Stimulated activated CD4-positive, alpha-beta T cell treated with anti-CD3 and anti-CD28 coated beads, Interleukin-4, amount 100 ng/mL, for 24 hours (primary cell): ENCODE data around the gene MREG.
"Not testable (repeated sequence)": the region's sequence is repeated elsewhere in the genome, so short reads cannot be mapped to it uniquely, and the experiment has no call there.

Experiments
- DNase-seq: peaks from one replicate; pipeline ENCODE4 v3.0.0-alpha.2; 2020

Gene MREG

GRCh38 chr2:215988556-215989207, 24.7 kb downstream of the MREG start:
- not testable (repeated sequence) for DNase-seq

DNA sequence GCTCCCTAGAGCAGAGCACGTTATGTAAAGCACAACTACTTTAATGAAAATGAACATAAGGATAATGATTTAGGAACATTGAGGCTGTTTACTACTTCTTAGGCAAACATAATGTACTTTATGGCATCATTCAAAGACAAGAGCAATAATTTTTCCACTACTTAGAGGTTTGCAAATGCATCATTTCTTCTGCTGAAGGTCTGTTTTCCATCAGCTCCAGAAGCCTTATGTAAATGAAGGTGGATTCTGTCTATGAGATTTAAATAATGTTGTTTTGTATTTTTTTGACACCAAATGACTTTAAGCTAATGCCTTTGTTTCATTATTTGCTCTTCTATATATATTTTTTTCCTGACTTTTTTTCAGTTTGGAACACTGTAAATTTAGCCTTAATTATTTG, 28.1 kb downstream of the MREG start:
- no peak for DNase-seq

- no peak for DNase-seq
Measured at GRCh38 chr2:215984661-215985060, 28.7 kb downstream of the MREG start.

DNA sequence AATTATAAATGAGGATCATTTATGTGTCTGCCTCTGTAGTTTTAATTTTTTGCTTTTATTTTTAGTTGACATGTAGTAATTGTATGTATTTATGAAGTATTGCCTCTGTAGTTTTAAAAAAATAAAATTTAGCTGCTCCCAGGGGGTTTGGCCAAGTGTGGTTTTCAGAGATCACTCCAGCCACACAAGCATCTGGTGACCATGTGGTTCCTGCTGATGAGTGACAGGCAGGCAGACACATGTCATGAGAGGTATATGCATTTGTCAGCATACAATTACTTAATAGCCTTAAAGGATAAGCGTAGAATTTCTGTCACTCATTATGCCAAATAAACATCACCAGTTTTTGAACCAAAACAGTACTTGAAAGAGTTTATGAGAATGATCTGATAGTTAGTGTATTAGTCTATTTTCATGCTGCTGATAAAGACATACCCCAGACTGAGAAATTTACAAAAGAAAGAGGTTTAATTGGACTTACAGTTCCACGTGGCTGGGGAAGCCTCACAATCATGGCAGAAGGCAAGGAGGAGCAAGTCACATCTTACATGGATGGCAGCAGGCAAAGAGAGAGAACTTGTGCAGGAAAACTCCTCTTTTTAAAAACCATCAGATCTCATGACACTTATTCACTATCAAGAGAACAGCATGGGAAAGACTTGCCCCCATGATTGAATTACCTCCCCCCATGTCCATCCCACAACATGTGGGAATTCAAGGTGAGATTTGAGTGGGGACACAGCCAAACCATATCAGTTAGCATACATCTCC, 29.6 kb downstream of the MREG start:
- DNase-seq: no peak

GRCh38 chr2:215982465-215982875, 30.9 kb downstream of the MREG start:
- peak; percentile 43 for DNase-seq

- DNase-seq: no peak
Measured at GRCh38 chr2:215981115-215981514, 32.2 kb downstream of the MREG start.

DNA sequence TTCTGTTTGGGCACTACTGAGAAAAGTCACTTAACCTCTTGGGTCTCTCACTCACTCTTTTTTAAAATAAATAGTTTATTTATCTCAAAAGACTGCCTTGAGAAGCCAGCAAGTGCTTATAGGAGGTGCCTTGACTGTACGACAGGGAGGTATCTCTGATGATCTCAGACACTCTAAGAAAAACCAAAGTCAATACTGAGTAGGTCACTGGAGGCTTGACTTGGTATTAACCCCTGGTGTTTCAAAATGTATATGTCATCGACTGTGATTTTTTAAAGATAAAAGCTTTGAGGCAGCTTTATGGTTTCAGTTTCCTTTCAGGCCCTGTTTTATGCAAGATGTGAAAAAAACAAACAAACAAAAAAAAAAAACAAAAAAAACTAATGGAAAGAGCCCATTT, 33.7 kb downstream of the MREG start:
- DNase-seq: no peak

GRCh38 chr2:215974700-215975429, 38.5 kb downstream of the MREG start:
- no peak for DNase-seq

- no peak for DNase-seq
Measured at GRCh38 chr2:215973954-215974699, 39.2 kb downstream of the MREG start.

GRCh38 chr2:215973145-215973792, 40.1 kb downstream of the MREG start:
- DNase-seq: no peak

- DNase-seq: no peak
Measured at GRCh38 chr2:215971671-215972070, 41.7 kb downstream of the MREG start.

DNA sequence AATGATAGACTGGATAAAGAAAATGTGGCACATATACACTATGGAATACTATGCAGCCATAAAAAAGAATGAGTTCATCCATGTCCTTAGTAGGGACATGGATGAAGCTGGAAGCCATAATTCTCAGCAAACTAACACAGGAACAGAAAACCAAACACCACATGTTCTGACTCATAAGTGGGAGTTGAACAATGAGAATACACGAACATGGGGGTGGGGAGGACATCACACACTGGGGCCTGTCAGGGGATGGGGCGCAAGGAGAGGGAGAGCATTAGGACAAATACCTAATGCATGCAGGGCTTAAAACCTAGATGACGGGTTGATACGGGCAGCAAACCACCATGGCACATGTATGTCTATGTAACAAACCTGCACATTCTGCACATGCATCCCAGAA, 42.5 kb downstream of the MREG start:
- DNase-seq: not testable (repeated sequence)

DNA sequence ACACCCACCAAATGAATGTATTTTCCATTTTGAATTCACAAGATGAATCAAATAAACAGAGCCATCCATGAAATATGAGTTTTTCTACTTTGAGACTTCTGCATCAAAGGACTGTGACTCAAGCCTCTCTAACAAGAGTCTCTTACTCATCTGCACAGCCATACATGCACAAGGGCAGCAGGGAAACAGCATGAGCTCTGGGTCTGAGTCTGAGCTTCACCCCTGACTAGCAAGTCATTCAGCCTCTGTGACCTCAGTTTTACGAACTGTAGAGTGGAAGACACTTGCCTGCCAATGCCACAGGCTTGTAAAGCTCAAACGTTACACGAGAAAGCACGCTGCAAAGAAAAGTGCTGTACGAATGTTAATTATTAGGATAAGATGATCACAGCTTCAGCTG, 42.9 kb downstream of the MREG start:
- DNase-seq: peak; percentile 17

- no peak for DNase-seq
Measured at GRCh38 chr2:215969131-215969841, 44.1 kb downstream of the MREG start.

GRCh38 chr2:215968499-215968898, 44.9 kb downstream of the MREG start:
- no peak for DNase-seq

DNA sequence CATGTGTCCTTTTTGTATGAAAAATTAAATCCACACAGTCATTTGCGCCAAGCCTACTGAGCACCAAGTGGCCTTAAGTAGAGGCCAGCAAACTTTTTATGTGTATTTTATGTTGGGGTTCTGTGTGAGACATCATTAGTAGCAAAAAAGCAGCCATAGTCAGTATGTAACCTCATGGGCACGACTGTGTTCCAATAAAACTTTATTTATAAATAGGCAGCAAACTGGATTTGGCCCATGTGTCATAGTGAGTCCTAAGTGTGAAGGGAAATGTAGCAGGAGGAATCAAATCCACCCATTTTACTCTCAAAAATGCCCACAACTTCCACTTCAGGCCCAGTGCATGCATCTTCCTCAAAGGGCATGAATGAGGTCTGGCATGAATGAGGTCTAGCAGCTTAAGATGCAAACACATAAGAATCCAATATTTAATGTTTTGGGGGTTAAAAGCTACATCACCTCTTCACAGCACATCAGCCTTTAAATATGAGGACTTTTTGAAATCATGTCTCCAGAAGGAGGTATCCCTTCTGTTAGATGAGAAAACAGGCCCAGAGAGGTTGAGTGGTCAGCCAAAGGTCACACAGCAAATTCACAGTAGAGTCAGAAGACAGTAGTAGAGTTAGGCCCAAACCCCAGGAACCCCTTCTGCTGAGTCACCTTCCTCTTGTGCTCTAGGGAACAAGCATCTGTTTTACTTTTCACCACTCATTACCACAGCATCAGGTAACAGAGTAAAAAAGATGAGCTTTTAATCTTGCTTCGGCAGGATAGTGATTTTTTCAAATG, 45.6 kb downstream of the MREG start:
- DNase-seq: no peak

DNA sequence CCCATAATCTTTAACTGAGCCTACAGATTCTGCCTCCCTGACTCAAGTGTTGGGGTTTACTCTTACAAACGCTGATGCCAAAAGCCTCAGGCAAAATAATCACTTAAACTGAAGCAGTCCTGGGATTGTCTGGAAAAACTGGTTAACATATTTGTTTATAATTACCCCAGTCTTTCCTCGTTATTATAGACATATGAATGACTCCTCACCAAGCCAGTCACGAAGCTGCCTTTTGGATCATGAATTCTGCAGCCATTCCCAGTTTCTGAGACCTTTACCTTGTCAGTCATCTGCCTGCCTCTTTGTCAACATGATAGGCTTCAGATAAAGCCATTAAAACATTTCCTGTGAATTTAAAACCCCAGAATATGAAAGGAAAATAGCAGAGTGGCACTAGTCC, 46.4 kb downstream of the MREG start:
- DNase-seq: no peak

DNA sequence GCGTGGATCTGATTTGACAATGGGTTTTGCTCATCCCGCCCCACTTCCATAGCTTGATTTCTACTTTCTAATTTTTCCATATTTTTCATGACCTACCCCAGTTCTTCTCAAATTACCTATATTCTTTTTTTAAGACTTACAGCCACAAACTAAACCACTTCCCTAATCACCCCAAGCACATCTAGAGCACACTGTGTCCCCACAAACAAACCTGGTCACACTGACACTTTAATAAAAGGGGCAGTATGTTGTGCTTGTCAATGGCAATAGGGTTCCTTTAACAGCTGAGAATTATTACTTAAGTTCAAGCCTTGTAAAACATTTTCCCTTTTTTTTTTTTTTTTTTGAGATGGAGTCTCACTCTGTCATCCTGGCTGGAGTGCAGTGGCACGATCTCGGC, 47.1 kb downstream of the MREG start:
- no peak for DNase-seq

GRCh38 chr2:215965532-215966165, 47.7 kb downstream of the MREG start:
- no peak for DNase-seq

- no peak for DNase-seq
Measured at GRCh38 chr2:215961981-215962380, 51.4 kb downstream of the MREG start.

DNA sequence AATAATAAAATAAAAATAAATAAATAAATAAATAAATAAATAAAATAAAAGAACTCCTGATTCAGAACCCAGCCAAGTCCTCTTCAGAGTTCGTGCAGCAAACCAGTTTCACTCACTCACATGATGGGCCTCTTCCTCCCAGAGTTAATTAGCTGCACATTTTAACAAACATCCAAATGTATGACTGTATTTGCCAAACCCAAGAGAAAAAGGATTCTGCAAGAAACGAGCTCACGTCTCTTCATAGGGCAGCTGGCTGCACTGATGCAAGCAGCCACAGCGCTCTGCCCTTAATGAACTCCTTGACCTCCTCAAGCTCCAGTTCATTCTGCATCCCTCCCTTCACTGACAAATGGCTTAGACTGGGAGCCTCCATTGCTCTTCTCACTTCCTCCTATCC, 55.1 kb downstream of the MREG start:
- no peak for DNase-seq
